Activated CD4-positive, alpha-beta T cell treated with anti-CD3 and anti-CD28 coated beads for 36 hours (primary cell): ENCODE results near the gene PRKD1. TPM values are rescaled to one million over a fixed set of nuclear protein-coding genes. Genes with fewer than 3 reads are reported as not detected.
"Not testable (repeated sequence)": the region's sequence is repeated elsewhere in the genome, so short reads cannot be mapped to it uniquely, and the experiment has no call there.

Experiments used
- ATAC-seq: fragments of 200-7000 bp; cut with Tn5 transposase; one replicate; pipeline ENCODE4 v1.10.0; 2021; ENCODE audit warnings: mild to moderate bottlenecking, moderate library complexity
- CTCF ChIA-PET: fragments of 350-600 bp; sonication (Branson Sonifier 250); formaldehyde crosslinking; loops from one replicate; lab custom pipeline; 2021; ENCODE audit warnings: antibody characterized with exemption; lab: Charles Lee
- POLR2A ChIA-PET: fragments of 350-600 bp; sonication (Branson Sonifier 250); formaldehyde crosslinking; loops from one replicate; lab custom pipeline; 2021; ENCODE audit warnings: antibody characterized with exemption, inconsistent platforms; lab: Charles Lee
- DNase-seq: peaks from one replicate; pipeline ENCODE4 v3.0.0-alpha.2; 2020
- H3K27ac Mint-ChIP-seq: one replicate; pipeline ENCODE4 v1.8.0; 2021; ENCODE audit warnings: mixed read lengths
- H3K27me3 Mint-ChIP-seq: one replicate; pipeline ENCODE4 v1.8.0; 2021; ENCODE audit warnings: mixed read lengths
- H3K36me3 Mint-ChIP-seq: one replicate; pipeline ENCODE4 v1.8.0; 2021; ENCODE audit warnings: low read depth, mixed read lengths
- H3K4me1 Mint-ChIP-seq: one replicate; pipeline ENCODE4 v1.8.0; 2021; ENCODE audit warnings: mixed read lengths
- H3K4me3 Mint-ChIP-seq: one replicate; pipeline ENCODE4 v1.8.0; 2021; ENCODE audit warnings: mild to moderate bottlenecking, moderate library complexity, mixed read lengths
- H3K9me3 Mint-ChIP-seq: one replicate; pipeline ENCODE4 v1.8.0; 2021; ENCODE audit warnings: low read depth, mixed read lengths
- intact Hi-C, 2 experiments: fragments of 100-400 bp; cut with DNase I in 1 of 2; cut with micrococcal nuclease in 1 of 2; formaldehyde crosslinking; loops; one replicate each; pipeline versions ENCODE4 v1.14.2 to v1.15.1; 2022 to 2024; cut with DNase I, micrococcal nuclease
- total RNA-seq, 2 experiments: library from RNA; stranded (reverse); gene quantifications; one replicate each; pipeline ENCODE4 v1.2.3, GENCODE V29; 2021

Gene PRKD1
- total RNA-seq, 2 experiments from 2014 or later: not detected

DNA sequence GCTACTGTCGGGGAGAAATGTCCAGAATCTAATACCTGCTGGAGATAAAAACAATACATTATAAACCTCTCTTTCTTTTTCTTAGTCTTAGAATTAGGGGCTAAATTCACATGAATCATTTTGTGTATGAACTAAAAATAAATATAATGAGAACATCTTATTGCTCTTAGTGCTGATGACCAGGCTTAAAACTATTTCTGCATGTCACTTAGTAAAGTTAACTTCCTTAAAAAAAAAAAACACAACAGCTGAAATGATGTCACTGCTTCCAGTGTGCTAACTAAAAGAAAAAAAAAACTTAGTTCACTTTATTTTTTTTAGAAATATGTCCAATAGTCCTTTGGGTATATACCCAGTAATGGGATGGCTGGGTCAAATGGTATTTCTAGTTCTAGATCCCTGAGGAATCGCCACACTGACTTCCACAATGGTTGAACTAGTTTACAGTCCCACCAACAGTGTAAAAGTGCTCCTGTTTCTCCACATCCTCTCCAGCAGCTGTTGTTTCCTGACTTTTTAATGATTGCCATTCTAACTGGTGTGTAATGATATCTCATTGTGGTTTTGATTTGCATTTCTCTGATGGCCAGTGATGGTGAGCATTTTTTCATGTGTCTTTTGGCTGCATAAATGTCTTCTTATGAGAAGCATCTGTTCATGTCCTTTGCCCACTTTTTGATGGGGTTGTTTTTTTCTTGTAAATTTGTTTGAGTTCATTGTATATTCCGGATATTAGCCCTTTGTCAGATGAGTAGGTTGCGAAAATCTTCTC lies 200.9 kb downstream of the PRKD1 start:
- H3K36me3 Mint-ChIP-seq, H3K27ac Mint-ChIP-seq, H3K4me1 Mint-ChIP-seq, ATAC-seq, DNase-seq, H3K9me3 Mint-ChIP-seq, CTCF ChIA-PET, intact Hi-C loops, H3K4me3 Mint-ChIP-seq, H3K27me3 Mint-ChIP-seq, POLR2A ChIA-PET: not testable (repeated sequence)

DNA sequence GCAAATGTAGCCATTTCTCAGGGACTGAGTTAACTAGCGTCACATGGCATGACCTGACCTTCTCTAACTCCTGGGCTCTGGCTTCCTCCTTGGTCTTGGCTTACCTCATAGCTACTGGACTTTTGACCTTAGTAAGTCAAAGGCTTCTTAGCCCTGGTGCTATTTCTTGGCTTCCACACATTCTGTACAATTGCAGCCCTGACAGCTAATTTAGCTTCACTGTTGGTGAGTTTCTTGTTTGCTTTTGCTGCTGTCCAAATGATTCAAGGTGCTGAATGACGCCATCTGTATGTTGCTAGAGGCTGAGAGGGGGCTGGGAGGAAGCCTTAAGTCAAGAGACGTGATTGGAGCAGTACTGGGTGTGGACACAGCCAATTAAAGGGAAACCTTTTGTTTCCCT lies 202.7 kb downstream of the PRKD1 start:
- H3K27ac Mint-ChIP-seq: no peak overlapping the region
- ATAC-seq (no peak), DNase-seq (no peak)
- intact Hi-C loops: no loop called here
- H3K36me3 Mint-ChIP-seq: no peaks in the 10 kb centered on the region
- ChIA-PET CTCF (no interaction called here), POLR2A (no interaction called here)
- H3K4me3 Mint-ChIP-seq: no peak overlapping the region
- H3K4me1 Mint-ChIP-seq: no peaks in the 10 kb centered on the region
- H3K27me3 Mint-ChIP-seq: no peaks in the 10 kb centered on the region
- no peaks in the 10 kb centered on the region for H3K9me3 Mint-ChIP-seq

DNA sequence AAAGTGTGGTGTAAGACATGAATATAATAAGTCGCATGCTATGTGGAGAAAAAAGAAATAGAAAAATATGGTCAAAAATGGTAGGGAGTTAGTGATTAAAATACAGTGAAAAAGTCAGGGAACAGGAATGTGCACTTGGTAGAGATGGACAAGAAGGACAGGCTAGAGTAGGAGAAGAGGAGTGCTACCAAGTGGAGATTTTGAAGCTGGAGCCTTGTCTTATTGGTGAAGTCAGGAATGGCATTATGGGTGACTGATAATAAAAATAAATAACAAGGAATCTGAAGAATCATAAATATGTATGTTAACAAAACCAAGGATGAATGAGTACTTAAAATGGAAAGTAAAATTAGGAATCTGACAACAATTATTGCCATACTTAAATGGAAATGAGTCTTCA lies 204.8 kb downstream of the PRKD1 start:
- intact Hi-C loops: no loop called here
- DNase-seq (no peak), ATAC-seq (no peak)
- no peaks in the 10 kb centered on the region for H3K27me3 Mint-ChIP-seq
- H3K4me1 Mint-ChIP-seq: no peaks in the 10 kb centered on the region
- peaks cover 1% of the 10 kb centered on the region for H3K9me3 Mint-ChIP-seq
- no peak overlapping the region for H3K27ac Mint-ChIP-seq
- no peaks in the 10 kb centered on the region for H3K36me3 Mint-ChIP-seq
- ChIA-PET POLR2A (no interaction called here), CTCF (no interaction called here)
- no peak overlapping the region for H3K4me3 Mint-ChIP-seq

GRCh38 chr14:29721586-29721985 lies 206.1 kb downstream of the PRKD1 start:
- H3K4me3 Mint-ChIP-seq: no peak overlapping the region
- intact Hi-C loops: no loop called here
- ATAC-seq (no peak), DNase-seq (no peak)
- no peak overlapping the region for H3K27ac Mint-ChIP-seq
- ChIA-PET POLR2A (no interaction called here), CTCF (no interaction called here)
- peaks cover 1% of the 10 kb centered on the region for H3K9me3 Mint-ChIP-seq
- H3K4me1 Mint-ChIP-seq: no peaks in the 10 kb centered on the region
- no peaks in the 10 kb centered on the region for H3K36me3 Mint-ChIP-seq
- no peaks in the 10 kb centered on the region for H3K27me3 Mint-ChIP-seq

GRCh38 chr14:29717901-29718300 lies 209.7 kb downstream of the PRKD1 start:
- no peaks in the 10 kb centered on the region for H3K4me1 Mint-ChIP-seq
- POLR2A ChIA-PET: no interaction called here
- DNase-seq (no peak), ATAC-seq (no peak)
- CTCF ChIA-PET: no interaction called here
- H3K9me3 Mint-ChIP-seq: peaks cover 3% of the 10 kb centered on the region
- no peak overlapping the region for H3K27ac Mint-ChIP-seq
- no peaks in the 10 kb centered on the region for H3K27me3 Mint-ChIP-seq
- no peaks in the 10 kb centered on the region for H3K36me3 Mint-ChIP-seq
- intact Hi-C loops: no loop called here
- H3K4me3 Mint-ChIP-seq: no peak overlapping the region

DNA sequence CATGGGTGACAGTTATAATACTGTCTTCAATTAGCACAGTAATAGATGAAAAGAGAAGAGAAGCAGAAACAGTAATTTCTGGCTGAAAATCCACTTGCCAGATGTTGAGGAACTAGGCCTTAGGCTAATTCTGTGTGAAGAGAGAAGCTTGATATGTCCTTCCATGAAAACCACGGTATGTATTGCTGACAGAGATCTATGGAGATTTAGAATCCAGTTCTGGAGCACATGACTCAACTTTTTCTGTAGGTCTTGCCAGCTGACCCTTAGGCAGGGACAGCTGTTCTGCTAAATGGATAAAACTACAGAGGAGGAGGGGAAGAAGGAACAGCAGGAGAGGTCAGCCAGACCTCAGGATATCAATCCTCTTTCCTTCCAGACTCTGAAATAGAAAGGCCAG lies 211.5 kb downstream of the PRKD1 start:
- Mint-ChIP-seq H3K4me1 (no peaks in the 10 kb centered on the region), H3K4me3 (no peak overlapping the region), H3K9me3 (peaks cover 3% of the 10 kb centered on the region), H3K27ac (no peak overlapping the region), H3K27me3 (no peaks in the 10 kb centered on the region), H3K36me3 (no peaks in the 10 kb centered on the region)
- POLR2A ChIA-PET: no interaction called here
- CTCF ChIA-PET: interaction anchor here (1.0 kb wide), 1 partner anchor 18 kb away, joined by 3 read pairs; no protein-coding TSS in a partner anchor
- ATAC-seq: no peak
- no peak for DNase-seq
- intact Hi-C loops: no loop called here

DNA sequence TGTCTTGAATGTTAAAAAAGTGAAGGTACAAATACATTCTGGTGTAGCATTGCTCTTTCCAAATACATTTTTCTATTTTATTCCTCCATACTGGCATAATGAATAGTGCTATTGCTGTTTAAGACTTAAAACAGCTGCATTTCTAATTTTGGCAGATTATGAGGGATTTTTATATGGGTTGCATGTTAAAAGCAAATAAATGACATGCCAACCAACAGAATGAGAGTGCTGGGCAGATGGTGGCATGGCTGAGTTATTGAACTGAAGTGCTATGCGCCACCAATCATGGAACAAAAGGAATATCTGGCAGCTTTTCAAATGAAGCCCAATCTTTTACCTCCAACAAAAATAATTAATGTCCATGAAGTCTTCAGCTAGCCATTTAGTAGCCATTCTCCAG lies 215.0 kb downstream of the PRKD1 start:
- H3K9me3 Mint-ChIP-seq: peaks cover 2% of the 10 kb centered on the region
- POLR2A ChIA-PET: no interaction called here
- ATAC-seq: no peak

GRCh38 chr14:29710015-29710414 lies 217.6 kb downstream of the PRKD1 start:
- H3K27ac Mint-ChIP-seq: no peak overlapping the region
- intact Hi-C loops: no loop called here
- no peaks in the 10 kb centered on the region for H3K36me3 Mint-ChIP-seq
- ATAC-seq (no peak), DNase-seq (no peak)
- ChIA-PET POLR2A (no interaction called here), CTCF (interaction anchor here (0.5 kb wide), 1 partner anchor 128 kb away, joined by 3 read pairs; no protein-coding TSS in a partner anchor)
- no peak overlapping the region for H3K4me3 Mint-ChIP-seq
- peaks cover 2% of the 10 kb centered on the region for H3K9me3 Mint-ChIP-seq
- no peaks in the 10 kb centered on the region for H3K27me3 Mint-ChIP-seq
- H3K4me1 Mint-ChIP-seq: no peaks in the 10 kb centered on the region

More for the DNA sequence above, 215.0 kb downstream of the PRKD1 start:
- CTCF ChIA-PET: no interaction called here
- no peak overlapping the region for H3K4me3 Mint-ChIP-seq
- H3K27me3 Mint-ChIP-seq: no peaks in the 10 kb centered on the region
- no peak for DNase-seq
- H3K36me3 Mint-ChIP-seq: no peaks in the 10 kb centered on the region
- no peaks in the 10 kb centered on the region for H3K4me1 Mint-ChIP-seq
- intact Hi-C loops: no loop called here
- H3K27ac Mint-ChIP-seq: no peak overlapping the region

GRCh38 chr14:29709490-29709889 lies 218.2 kb downstream of the PRKD1 start:
- ATAC-seq (no peak), DNase-seq (no peak)
- intact Hi-C loops: no loop called here
- Mint-ChIP-seq H3K4me3 (no peak overlapping the region), H3K27me3 (no peaks in the 10 kb centered on the region), H3K9me3 (no peaks in the 10 kb centered on the region), H3K4me1 (no peaks in the 10 kb centered on the region), H3K36me3 (no peaks in the 10 kb centered on the region), H3K27ac (no peak overlapping the region)
- ChIA-PET CTCF (no interaction called here), POLR2A (no interaction called here)

GRCh38 chr14:29706700-29707099 lies 220.9 kb downstream of the PRKD1 start:
- intact Hi-C loops: no loop called here

DNA sequence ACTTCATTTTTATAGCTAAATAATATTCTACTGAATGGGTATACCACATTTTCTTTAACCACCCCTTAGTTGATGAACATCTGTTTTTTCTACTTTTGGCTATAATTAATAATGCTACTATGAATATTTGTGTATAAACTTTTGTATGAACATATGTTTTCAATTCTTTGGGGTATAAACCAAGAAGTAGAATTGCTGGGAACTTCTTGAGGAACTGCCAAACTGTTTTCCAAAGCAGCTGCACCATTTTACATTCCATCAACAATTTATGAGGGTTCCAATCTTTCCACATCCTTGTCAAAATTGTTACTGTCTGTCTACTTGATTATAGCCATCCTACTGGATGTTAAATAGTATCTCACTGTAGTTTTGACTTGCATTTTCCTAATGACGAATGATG lies 221.8 kb downstream of the PRKD1 start:
- CTCF ChIA-PET: interaction anchor here (0.8 kb wide), 1 partner anchor 23 kb away, joined by 4 read pairs; no protein-coding TSS in a partner anchor
- H3K27ac Mint-ChIP-seq: no peak overlapping the region
- H3K27me3 Mint-ChIP-seq: no peaks in the 10 kb centered on the region
- H3K36me3 Mint-ChIP-seq: no peaks in the 10 kb centered on the region
- no peak for ATAC-seq
- peaks cover 2% of the 10 kb centered on the region for H3K9me3 Mint-ChIP-seq
- no peaks in the 10 kb centered on the region for H3K4me1 Mint-ChIP-seq
- no peak for DNase-seq
- H3K4me3 Mint-ChIP-seq: no peak overlapping the region
- intact Hi-C loops: no loop called here
- POLR2A ChIA-PET: no interaction called here

More at GRCh38 chr14:29706700-29707099, 220.9 kb downstream of the PRKD1 start:
- ChIA-PET CTCF (no interaction called here), POLR2A (no interaction called here)
- no peak overlapping the region for H3K4me3 Mint-ChIP-seq
- H3K9me3 Mint-ChIP-seq: peaks cover 2% of the 10 kb centered on the region
- H3K27me3 Mint-ChIP-seq: no peaks in the 10 kb centered on the region
- H3K4me1 Mint-ChIP-seq: no peaks in the 10 kb centered on the region
- DNase-seq (no peak), ATAC-seq (no peak)
- H3K36me3 Mint-ChIP-seq: no peaks in the 10 kb centered on the region
- no peak overlapping the region for H3K27ac Mint-ChIP-seq

GRCh38 chr14:29689597-29689996 lies 238.1 kb downstream of the PRKD1 start:
- H3K9me3 Mint-ChIP-seq: peaks cover 18% of the 10 kb centered on the region
- POLR2A ChIA-PET, H3K27me3 Mint-ChIP-seq, ATAC-seq, intact Hi-C loops, H3K4me1 Mint-ChIP-seq, H3K27ac Mint-ChIP-seq, H3K4me3 Mint-ChIP-seq, CTCF ChIA-PET, H3K36me3 Mint-ChIP-seq, DNase-seq: not testable (repeated sequence)
